Endothelial cell of umbilical vein (primary cell): ENCODE measurements around the gene SLC19A1. TPM values are rescaled to one million over a fixed set of nuclear protein-coding genes. Genes with fewer than 3 reads are reported as not detected.

Source experiments
- BruUV-seq: library from RNA; stranded (reverse); fragments of 400-500 nt; replicated peaks from 2 replicates; lab custom pipeline; 2021; lab: Mats Ljungman, UMichigan
- CTCF ChIA-PET: fragments of 300-600, 350-600 bp; sonication (Branson Sonifier 250); formaldehyde crosslinking; loops from one replicate; lab custom pipeline; 2021; ENCODE audit warnings: antibody characterized with exemption, inconsistent platforms; lab: Charles Lee
- POLR2A ChIA-PET: fragments of 300-600, 350-600 bp; sonication (Branson Sonifier 250); formaldehyde crosslinking; loops from one replicate; lab custom pipeline; 2021; ENCODE audit warnings: antibody characterized with exemption, inconsistent platforms; lab: Charles Lee
- DNase-seq: peaks from one replicate; pipeline ENCODE4 v3.0.0-alpha.2; 2011; ENCODE audit warnings: low read depth, low spot score
- FAIRE-seq: peaks from 2 replicates; lab custom pipeline; 2011; peaks lifted over from hg19 to GRCh38; lab: Jason Lieb, UNC
- H2AFZ ChIP-seq: 2 replicates; pipeline ENCODE4 v1.6.0; 2012; ENCODE audit warnings: low read depth, low read length, control low read depth, inconsistent platforms
- H3K27ac ChIP-seq: 2 replicates; pipeline ENCODE4 v1.5.1; 2011; ENCODE audit warnings: low read depth, mild to moderate bottlenecking, control low read depth, low read length, moderate library complexity; ENCODE audit not compliant: insufficient read depth
- H3K27me3 ChIP-seq, 2 experiments: 2 replicates each; pipeline versions ENCODE4 v1.6.0 to v1.6.1; 2011; ENCODE audit warnings: low read length in 2 of 2, mixed read lengths in 1 of 2; ENCODE audit not compliant: control insufficient read depth in 2 of 2, insufficient read depth in 2 of 2
- H3K36me3 ChIP-seq, 2 experiments: 2 replicates in 1 of 2; 3 replicates in 1 of 2; pipeline ENCODE4 v1.5.1; 2011; ENCODE audit warnings: low read length in 2 of 2, mild to moderate bottlenecking in 1 of 2, moderate library complexity in 1 of 2; ENCODE audit not compliant: control insufficient read depth in 2 of 2, insufficient read depth in 2 of 2; ENCODE audit errors: extremely low read depth in 1 of 2
- H3K4me1 ChIP-seq: 3 replicates; pipeline ENCODE4 v1.5.1; 2011; ENCODE audit warnings: mild to moderate bottlenecking, low read length; ENCODE audit not compliant: control insufficient read depth, insufficient read depth; ENCODE audit errors: extremely low read depth
- H3K4me2 ChIP-seq: 2 replicates; pipeline ENCODE4 v1.6.1; 2011; ENCODE audit warnings: low read length, control low read depth, mixed read lengths; ENCODE audit not compliant: insufficient read depth
- H3K4me3 ChIP-seq, 3 experiments: fragments of 200-600 bp in 1 of 3; sonication (generic), shearing (Covaris generic) in 1 of 3; replicated peaks in 1 of 3; 2 replicates each; pipeline ENCODE4 v1.5.1; 2011 to 2016; ENCODE audit warnings: control low read depth in 3 of 3, low read length in 3 of 3, mild to moderate bottlenecking in 2 of 3, inconsistent platforms in 1 of 3, low read depth in 1 of 3, moderate library complexity in 1 of 3; ENCODE audit not compliant: insufficient read depth in 1 of 3
- H3K79me2 ChIP-seq: 2 replicates; pipeline ENCODE4 v1.6.0; 2012; ENCODE audit warnings: low read length, inconsistent platforms; ENCODE audit not compliant: control insufficient read depth, insufficient read depth
- H3K9ac ChIP-seq: replicated peaks from 2 replicates; pipeline ENCODE3; 2011; ENCODE audit warnings: low read length, control low read depth; ENCODE audit not compliant: insufficient read depth; ENCODE audit errors: extremely low read depth
- H3K9me1 ChIP-seq: replicated peaks from 3 replicates; pipeline ENCODE4 v1.6.0; 2011; ENCODE audit warnings: mild to moderate bottlenecking, low read length; ENCODE audit not compliant: control insufficient read depth, insufficient read depth; ENCODE audit errors: extremely low read depth
- H3K9me3 ChIP-seq: replicated peaks from 2 replicates; pipeline ENCODE4 v1.5.1; 2012; ENCODE audit warnings: low read length, inconsistent platforms; ENCODE audit not compliant: control insufficient read depth, insufficient read depth
- H4K20me1 ChIP-seq: replicated peaks from 2 replicates; pipeline ENCODE3; 2011; ENCODE audit warnings: mild to moderate bottlenecking, low read length; ENCODE audit not compliant: control insufficient read depth, insufficient read depth; ENCODE audit errors: extremely low read depth
- EZH2 ChIP-seq: IDR thresholded peaks from 2 replicates; pipeline ENCODE4 v1.6.1; 2012; ENCODE audit warnings: borderline replicate concordance, low read depth, mild to moderate bottlenecking, moderate library complexity, low read length, inconsistent platforms; ENCODE audit not compliant: severe bottlenecking
- FOS ChIP-seq: IDR thresholded peaks from 2 replicates; pipeline ENCODE4 v1.6.1; 2011; ENCODE audit warnings: mild to moderate bottlenecking, low read length, moderate library complexity, borderline replicate concordance; ENCODE audit not compliant: insufficient read depth
- GATA2 ChIP-seq: IDR thresholded peaks from 2 replicates; pipeline ENCODE4 v1.7.0; 2011; ENCODE audit warnings: low read depth, mild to moderate bottlenecking, moderate library complexity, mixed read lengths, low read length; ENCODE audit not compliant: insufficient read length, insufficient read depth
- JUN ChIP-seq: IDR thresholded peaks from 2 replicates; pipeline ENCODE4 v1.6.1; 2011; ENCODE audit warnings: borderline replicate concordance, low read depth; ENCODE audit not compliant: insufficient read length, insufficient read depth
- MYC ChIP-seq: IDR thresholded peaks from one replicate; pipeline ENCODE4 v1.6.1; 2011; ENCODE audit warnings: mild to moderate bottlenecking, low read depth, low read length
- POLR2A ChIP-seq: IDR thresholded peaks from 2 replicates; pipeline ENCODE4 v1.6.1; 2012; ENCODE audit warnings: low read depth, mild to moderate bottlenecking, control low read depth, low read length
- POLR2AphosphoS5 ChIP-seq: IDR thresholded peaks from 2 replicates; pipeline ENCODE4 v1.6.1; 2012; ENCODE audit warnings: low read depth, mild to moderate bottlenecking, control low read depth, low read length, moderate library complexity; ENCODE audit not compliant: insufficient read depth
- dilution Hi-C: fragments of 300-500 bp; cut with MboI; formaldehyde crosslinking; loops from one replicate; pipeline ENCODE4 v1.15.0; 2019; ENCODE audit warnings: low sequenced_read_pairs; ENCODE audit not compliant: extremely low pct_ligation_motif_present
- intact Hi-C: fragments of 100-400 bp; cut with micrococcal nuclease; formaldehyde crosslinking; loops from one replicate; pipeline ENCODE4 v1.10.0; 2022
- polyA plus RNA-seq, 4 experiments: library from polyadenylated mRNA; depleted of rRNA in 3 of 4; stranded (reverse) in 3 of 4; unstranded in 1 of 4; fragments of >200 nt; gene quantifications; 2 replicates each; pipeline versions ENCODE4 v1.2.1 to v1.2.3, GENCODE V29; 2011 to 2012; ENCODE audit warnings: missing spikeins in 1 of 4
- total RNA-seq: library from RNA; stranded (reverse); gene quantifications from 2 replicates; pipeline ENCODE4 v1.2.3, GENCODE V29; 2021
- TF ChIP-seq, protein P1 (sequence below): IDR thresholded peaks from 2 replicates; pipeline ENCODE4 v1.6.1; 2011; ENCODE audit not compliant: insufficient read depth, insufficient read length
- TF ChIP-seq, protein P2 (sequence below), 2 donors: IDR thresholded peaks; 1 replicate in 1 of 2; 2 replicates in 1 of 2; pipeline ENCODE4 v1.5.1; 2011; ENCODE audit warnings: low read length in 2 of 2, mild to moderate bottlenecking in 2 of 2, moderate library complexity in 2 of 2, control low read depth in 1 of 2, inconsistent platforms in 1 of 2, low read depth in 1 of 2; ENCODE audit not compliant: insufficient read depth in 1 of 2; ENCODE audit errors: extremely low read depth in 1 of 2

SLC19A1 gene
- total and polyA plus RNA-seq, 2 donors (not counting 3 experiments of a cell fraction or from before 2014, with no cell fraction given) = 36.3 to 54.6 TPM

GRCh38 chr21:45582128-45582527, 39.9 kb upstream of the SLC19A1 start:
- ChIA-PET CTCF (interaction anchor here (1.4 kb wide), 1 partner anchor 14 kb away, joined by 3 read pairs; no protein-coding TSS in a partner anchor), POLR2A (no interaction called here)
- peaks cover 6% of the 10 kb centered on the region for H3K9me3 ChIP-seq
- H3K4me3 ChIP-seq = no peak overlapping the region
- no peaks in the 10 kb centered on the region for H4K20me1 ChIP-seq
- H3K36me3 ChIP-seq = no peaks in the 10 kb centered on the region
- H3K9ac ChIP-seq = no peak overlapping the region
- no peaks in the 10 kb centered on the region for H3K4me1 ChIP-seq
- H3K27me3 ChIP-seq = peaks cover 3% of the 10 kb centered on the region in 2 experiments
- H3K27ac ChIP-seq = no peak overlapping the region
- FAIRE-seq (no peak), DNase-seq (no peak)
- BruUV-seq = no TSS peak
- H3K79me2 ChIP-seq = no peaks in the 10 kb centered on the region
- no peak overlapping the region for H2AFZ ChIP-seq
- dilution Hi-C loops = no loop called here
- TF ChIP-seq, protein P1, sequence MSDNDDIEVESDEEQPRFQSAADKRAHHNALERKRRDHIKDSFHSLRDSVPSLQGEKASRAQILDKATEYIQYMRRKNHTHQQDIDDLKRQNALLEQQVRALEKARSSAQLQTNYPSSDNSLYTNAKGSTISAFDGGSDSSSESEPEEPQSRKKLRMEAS = no peak
- no peak for TF ChIP-seq MYC
- no peak for TF ChIP-seq EZH2
- no peak for TF ChIP-seq POLR2AphosphoS5
- TF ChIP-seq POLR2A = no peak
- TF ChIP-seq JUN = no peak
- TF ChIP-seq FOS = no peak
- no peak for TF ChIP-seq GATA2
- TF ChIP-seq, protein P2, sequence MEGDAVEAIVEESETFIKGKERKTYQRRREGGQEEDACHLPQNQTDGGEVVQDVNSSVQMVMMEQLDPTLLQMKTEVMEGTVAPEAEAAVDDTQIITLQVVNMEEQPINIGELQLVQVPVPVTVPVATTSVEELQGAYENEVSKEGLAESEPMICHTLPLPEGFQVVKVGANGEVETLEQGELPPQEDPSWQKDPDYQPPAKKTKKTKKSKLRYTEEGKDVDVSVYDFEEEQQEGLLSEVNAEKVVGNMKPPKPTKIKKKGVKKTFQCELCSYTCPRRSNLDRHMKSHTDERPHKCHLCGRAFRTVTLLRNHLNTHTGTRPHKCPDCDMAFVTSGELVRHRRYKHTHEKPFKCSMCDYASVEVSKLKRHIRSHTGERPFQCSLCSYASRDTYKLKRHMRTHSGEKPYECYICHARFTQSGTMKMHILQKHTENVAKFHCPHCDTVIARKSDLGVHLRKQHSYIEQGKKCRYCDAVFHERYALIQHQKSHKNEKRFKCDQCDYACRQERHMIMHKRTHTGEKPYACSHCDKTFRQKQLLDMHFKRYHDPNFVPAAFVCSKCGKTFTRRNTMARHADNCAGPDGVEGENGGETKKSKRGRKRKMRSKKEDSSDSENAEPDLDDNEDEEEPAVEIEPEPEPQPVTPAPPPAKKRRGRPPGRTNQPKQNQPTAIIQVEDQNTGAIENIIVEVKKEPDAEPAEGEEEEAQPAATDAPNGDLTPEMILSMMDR (IDR thresholded peaks at IDR 0.05; ENCODE audit: extremely low read depth in 1 of 2, insufficient read depth in 1 of 2, low read depth in 1 of 2, low read length in 2 of 2) = no peak
- H3K4me2 ChIP-seq = no peak overlapping the region
- no peaks in the 10 kb centered on the region for H3K9me1 ChIP-seq
- intact Hi-C loops = no loop called here
